ENCODE measurements around the gene KPNB1.

DNA sequence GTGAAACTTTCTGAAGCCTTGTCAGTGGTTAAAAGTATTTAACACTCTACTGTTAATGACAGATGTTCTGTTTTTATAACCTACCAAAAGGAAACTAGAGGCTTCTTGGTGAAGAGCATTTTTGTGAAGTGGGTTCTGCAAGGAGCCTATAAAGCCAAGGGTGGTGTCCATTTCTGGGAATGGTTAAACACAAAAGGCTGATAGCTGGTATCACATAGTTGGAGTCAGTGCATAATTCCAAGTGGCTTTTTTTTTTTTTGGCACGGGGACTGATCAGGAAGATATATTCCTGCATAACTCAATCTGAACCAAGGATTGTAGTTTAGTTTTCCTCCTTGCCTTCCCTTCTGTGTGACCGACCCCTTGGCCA lies 27.6 kb upstream of the KPNB1 start:
- no peak for TF ChIP-seq CREB1 (CRISPR knock-in tag; IDR thresholded peaks at IDR 0.05; ENCODE audit: low read depth)
- TF ChIP-seq, protein P1, sequence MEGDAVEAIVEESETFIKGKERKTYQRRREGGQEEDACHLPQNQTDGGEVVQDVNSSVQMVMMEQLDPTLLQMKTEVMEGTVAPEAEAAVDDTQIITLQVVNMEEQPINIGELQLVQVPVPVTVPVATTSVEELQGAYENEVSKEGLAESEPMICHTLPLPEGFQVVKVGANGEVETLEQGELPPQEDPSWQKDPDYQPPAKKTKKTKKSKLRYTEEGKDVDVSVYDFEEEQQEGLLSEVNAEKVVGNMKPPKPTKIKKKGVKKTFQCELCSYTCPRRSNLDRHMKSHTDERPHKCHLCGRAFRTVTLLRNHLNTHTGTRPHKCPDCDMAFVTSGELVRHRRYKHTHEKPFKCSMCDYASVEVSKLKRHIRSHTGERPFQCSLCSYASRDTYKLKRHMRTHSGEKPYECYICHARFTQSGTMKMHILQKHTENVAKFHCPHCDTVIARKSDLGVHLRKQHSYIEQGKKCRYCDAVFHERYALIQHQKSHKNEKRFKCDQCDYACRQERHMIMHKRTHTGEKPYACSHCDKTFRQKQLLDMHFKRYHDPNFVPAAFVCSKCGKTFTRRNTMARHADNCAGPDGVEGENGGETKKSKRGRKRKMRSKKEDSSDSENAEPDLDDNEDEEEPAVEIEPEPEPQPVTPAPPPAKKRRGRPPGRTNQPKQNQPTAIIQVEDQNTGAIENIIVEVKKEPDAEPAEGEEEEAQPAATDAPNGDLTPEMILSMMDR (conservative IDR thresholded peaks at IDR 0.05; ENCODE audit: low read depth in 2 of 2): no peak
- TF ChIP-seq JUNB (IDR thresholded peaks at IDR 0.05; ENCODE audit: unreplicated experiment): no peak
- TF ChIP-seq EZH2 (IDR thresholded peaks at IDR 0.05; ENCODE audit: low read depth, unreplicated experiment): no peak
- TF ChIP-seq, protein P2, sequence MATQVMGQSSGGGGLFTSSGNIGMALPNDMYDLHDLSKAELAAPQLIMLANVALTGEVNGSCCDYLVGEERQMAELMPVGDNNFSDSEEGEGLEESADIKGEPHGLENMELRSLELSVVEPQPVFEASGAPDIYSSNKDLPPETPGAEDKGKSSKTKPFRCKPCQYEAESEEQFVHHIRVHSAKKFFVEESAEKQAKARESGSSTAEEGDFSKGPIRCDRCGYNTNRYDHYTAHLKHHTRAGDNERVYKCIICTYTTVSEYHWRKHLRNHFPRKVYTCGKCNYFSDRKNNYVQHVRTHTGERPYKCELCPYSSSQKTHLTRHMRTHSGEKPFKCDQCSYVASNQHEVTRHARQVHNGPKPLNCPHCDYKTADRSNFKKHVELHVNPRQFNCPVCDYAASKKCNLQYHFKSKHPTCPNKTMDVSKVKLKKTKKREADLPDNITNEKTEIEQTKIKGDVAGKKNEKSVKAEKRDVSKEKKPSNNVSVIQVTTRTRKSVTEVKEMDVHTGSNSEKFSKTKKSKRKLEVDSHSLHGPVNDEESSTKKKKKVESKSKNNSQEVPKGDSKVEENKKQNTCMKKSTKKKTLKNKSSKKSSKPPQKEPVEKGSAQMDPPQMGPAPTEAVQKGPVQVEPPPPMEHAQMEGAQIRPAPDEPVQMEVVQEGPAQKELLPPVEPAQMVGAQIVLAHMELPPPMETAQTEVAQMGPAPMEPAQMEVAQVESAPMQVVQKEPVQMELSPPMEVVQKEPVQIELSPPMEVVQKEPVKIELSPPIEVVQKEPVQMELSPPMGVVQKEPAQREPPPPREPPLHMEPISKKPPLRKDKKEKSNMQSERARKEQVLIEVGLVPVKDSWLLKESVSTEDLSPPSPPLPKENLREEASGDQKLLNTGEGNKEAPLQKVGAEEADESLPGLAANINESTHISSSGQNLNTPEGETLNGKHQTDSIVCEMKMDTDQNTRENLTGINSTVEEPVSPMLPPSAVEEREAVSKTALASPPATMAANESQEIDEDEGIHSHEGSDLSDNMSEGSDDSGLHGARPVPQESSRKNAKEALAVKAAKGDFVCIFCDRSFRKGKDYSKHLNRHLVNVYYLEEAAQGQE (IDR thresholded peaks at IDR 0.05; ENCODE audit: unreplicated experiment): no peak
- no peak for TF ChIP-seq EZH2phosphoT487 (IDR thresholded peaks at IDR 0.05; ENCODE audit: unreplicated experiment)
- TF ChIP-seq POLR2AphosphoS5 (IDR thresholded peaks at IDR 0.05; ENCODE audit: low read depth): no peak
- TF ChIP-seq NANOG (IDR thresholded peaks at IDR 0.05; ENCODE audit: borderline replicate concordance): no peak
- TF ChIP-seq, protein P3, sequence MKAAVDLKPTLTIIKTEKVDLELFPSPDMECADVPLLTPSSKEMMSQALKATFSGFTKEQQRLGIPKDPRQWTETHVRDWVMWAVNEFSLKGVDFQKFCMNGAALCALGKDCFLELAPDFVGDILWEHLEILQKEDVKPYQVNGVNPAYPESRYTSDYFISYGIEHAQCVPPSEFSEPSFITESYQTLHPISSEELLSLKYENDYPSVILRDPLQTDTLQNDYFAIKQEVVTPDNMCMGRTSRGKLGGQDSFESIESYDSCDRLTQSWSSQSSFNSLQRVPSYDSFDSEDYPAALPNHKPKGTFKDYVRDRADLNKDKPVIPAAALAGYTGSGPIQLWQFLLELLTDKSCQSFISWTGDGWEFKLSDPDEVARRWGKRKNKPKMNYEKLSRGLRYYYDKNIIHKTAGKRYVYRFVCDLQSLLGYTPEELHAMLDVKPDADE (IDR thresholded peaks at IDR 0.05): no peak
